K562 (cell line): ENCODE measurements around the gene MUSTN1. TPM values are rescaled to one million over a fixed set of nuclear protein-coding genes. Genes with fewer than 3 reads are reported as not detected.

Experiments used
- ATAC-seq: fragments of 200-7000 bp; cut with Tn5 transposase; 3 replicates; pipeline ENCODE4 v1.9.1; 2020; ENCODE audit warnings: moderate library complexity
- BruUV-seq: library from RNA; stranded (reverse); fragments of 400-500 nt; replicated peaks from 2 replicates; lab custom pipeline; 2021; lab: Mats Ljungman, UMichigan
- CTCF ChIA-PET: fragments of 300-600 bp; formaldehyde crosslinking; extraction: SDS; loops from one replicate; lab custom pipeline; 2021; ENCODE audit warnings: low intra/inter-chr PET ratio; lab: Yijun Ruan, JAX
- POLR2A ChIA-PET: fragments of 300-600, 350-650 bp; sonication (Branson Sonifier 250); formaldehyde crosslinking; extraction: SDS; loops from one replicate; lab custom pipeline; 2021; ENCODE audit warnings: antibody characterized with exemption, inconsistent platforms; lab: Yijun Ruan, JAX
- DNase-seq, 4 experiments: peaks; one replicate each; pipeline versions ENCODE4 v3.0.0 to v3.0.0-alpha.2; 2011 to 2018; ENCODE audit warnings: low spot score in 3 of 4, mixed read lengths in 3 of 4; ENCODE audit errors: extremely low read depth in 1 of 4
- FAIRE-seq: peaks from 2 replicates; lab custom pipeline; 2011; peaks lifted over from hg19 to GRCh38; lab: Jason Lieb, UNC
- H2AFZ ChIP-seq: 2 replicates; pipeline ENCODE4 v1.6.0; 2011; ENCODE audit warnings: low read depth, low read length, control low read depth, inconsistent platforms
- H3K27ac ChIP-seq: fragments of 200-600 bp; 3 replicates; pipeline ENCODE4 v1.8.0; 2011; ENCODE audit warnings: low read depth, mild to moderate bottlenecking, control low read depth, inconsistent platforms, low read length, moderate library complexity, mixed read lengths; ENCODE audit errors: extremely low read depth
- H3K27me3 ChIP-seq, 2 experiments: fragments of 300-600 bp in 1 of 2; 2 replicates in 1 of 2; 3 replicates in 1 of 2; pipeline versions ENCODE4 v1.6.0 to v1.8.0; 2011; ENCODE audit warnings: inconsistent platforms in 2 of 2, low read length in 2 of 2, mild to moderate bottlenecking in 1 of 2, mixed read lengths in 1 of 2, moderate library complexity in 1 of 2; ENCODE audit not compliant: control insufficient read depth in 2 of 2, insufficient read depth in 2 of 2
- H3K36me3 ChIP-seq: fragments of 300-600 bp; 3 replicates; pipeline ENCODE4 v1.8.0; 2011; ENCODE audit warnings: mild to moderate bottlenecking, low read length, inconsistent platforms; ENCODE audit not compliant: control insufficient read depth, insufficient read depth
- H3K4me1 ChIP-seq, 2 experiments: fragments of 200-600 bp in 1 of 2; replicated peaks in 1 of 2; 2 replicates in 1 of 2; 3 replicates in 1 of 2; pipeline versions ENCODE4 v1.5.1 to v1.8.0; 2011; ENCODE audit warnings: inconsistent platforms in 2 of 2, low read length in 2 of 2, mild to moderate bottlenecking in 1 of 2, mixed read lengths in 1 of 2, moderate library complexity in 1 of 2; ENCODE audit not compliant: control insufficient read depth in 2 of 2, insufficient read depth in 2 of 2
- H3K4me2 ChIP-seq: 2 replicates; pipeline ENCODE4 v1.6.1; 2011; ENCODE audit warnings: low read length, control low read depth, inconsistent platforms, mixed read lengths; ENCODE audit not compliant: insufficient read depth
- H3K4me3 ChIP-seq: fragments of 200-600 bp; sonication (generic), shearing (Covaris generic); 2 replicates; pipeline ENCODE4 v1.5.1; 2016; ENCODE audit warnings: control low read depth, inconsistent platforms
- H3K79me2 ChIP-seq: fragments of 200-600 bp; 3 replicates; pipeline ENCODE4 v1.8.0; 2011; ENCODE audit warnings: low read length, inconsistent platforms; ENCODE audit not compliant: control insufficient read depth, insufficient read depth
- H3K9ac ChIP-seq, 2 experiments: 2 replicates each; pipeline versions ENCODE4 v1.6.0 to v1.6.1; 2011; ENCODE audit warnings: low read depth in 2 of 2, low read length in 2 of 2, control low read depth in 1 of 2, inconsistent platforms in 1 of 2, mild to moderate bottlenecking in 1 of 2, mixed read lengths in 1 of 2; ENCODE audit not compliant: insufficient read depth in 1 of 2
- H3K9me1 ChIP-seq: one replicate; pipeline ENCODE4 v1.6.0; 2011; ENCODE audit warnings: inconsistent platforms, mild to moderate bottlenecking, low read length, moderate library complexity; ENCODE audit not compliant: control insufficient read depth, insufficient read depth
- H3K9me3 ChIP-seq: replicated peaks from 2 replicates; pipeline ENCODE4 v1.5.1; 2011; ENCODE audit warnings: low read depth, low read length, inconsistent platforms; ENCODE audit not compliant: control insufficient read depth, insufficient read depth
- H4K20me1 ChIP-seq: replicated peaks from 2 replicates; pipeline ENCODE4 v1.6.1; 2011; ENCODE audit warnings: low read length, inconsistent platforms, mixed read lengths; ENCODE audit not compliant: control insufficient read depth, insufficient read depth
- E2F8 ChIP-seq: fragments of 450-650 bp; IDR thresholded peaks from 2 replicates; pipeline ENCODE4 v1.7.1; 2018; ENCODE audit warnings: mild to moderate bottlenecking, low read depth; ENCODE audit not compliant: partially characterized antibody
- ZNF224 ChIP-seq: sonication (generic); formaldehyde crosslinking; IDR thresholded peaks from 2 replicates; pipeline ENCODE4 v1.8.0; 2022; ENCODE audit warnings: mild to moderate bottlenecking, missing genetic modification reagents
- ZNF592 ChIP-seq: fragments of 450-650 bp; IDR thresholded peaks from 2 replicates; pipeline ENCODE4 v1.6.1; 2017; ENCODE audit warnings: antibody characterized with exemption, mild to moderate bottlenecking
- WGBS: fragments of 100-300 bp; shearing (Covaris generic); methylation state at CpG from one replicate; pipeline ENCODE4 v1.1.6; 2016; ENCODE audit warnings: low coverage, mixed read lengths; ENCODE audit not compliant: insufficient coverage; ENCODE audit errors: missing lambda C conversion rate; 5-methylcytosine and 5-hydroxymethylcytosine counted together
- in situ Hi-C: fragments of 300-500 bp; cut with MboI; formaldehyde crosslinking; loops from 4 replicates; pipeline ENCODE4 v1.15.0; 2018; ENCODE audit warnings: inconsistent platforms, mixed read lengths
- intact Hi-C: fragments of 100-400 bp; cut with micrococcal nuclease; formaldehyde crosslinking; loops from 2 replicates; pipeline ENCODE4 v1.14.2; 2022
- polyA plus RNA-seq, 8 experiments: library from polyadenylated mRNA; depleted of rRNA in 4 of 8; stranded (reverse) in 5 of 8; unstranded in 3 of 8; fragments of >200 nt; fragmentation: Nextera tagmentation in 2 of 8; fragmentation: Illumina TruSeq in 1 of 8; extraction: Ambion mirVana in 2 of 8; extraction: Trizol in 1 of 8; gene quantifications; 2 replicates each; pipeline versions ENCODE4 v1.2.1 to v1.2.3, GENCODE V29; 2011 to 2014; ENCODE audit warnings: inconsistent platforms in 1 of 8, missing spikeins in 1 of 8
- total RNA-seq, 7 experiments: library from RNA; depleted of rRNA in 6 of 7; stranded (reverse); fragments of >200 nt in 6 of 7; fragmentation: Illumina TruSeq in 2 of 7; extraction: Trizol in 2 of 7; gene quantifications; 2 replicates each; pipeline versions ENCODE4 v1.2.1 to v1.2.3, GENCODE V29; 2011 to 2021; ENCODE audit warnings: low replicate concordance in 1 of 7
- TF ChIP-seq, protein P1 (sequence below): fragments of 250-450 bp; sonication (Bioruptor Pico); IDR thresholded peaks from 2 replicates; pipeline ENCODE4 v1.8.0; 2022; ENCODE audit warnings: inconsistent platforms, mild to moderate bottlenecking, moderate library complexity, borderline replicate concordance

The MUSTN1 gene
- total and polyA plus RNA-seq, 9 of the 15 experiments (the other 6 are each of a cell fraction or from before 2014, with no cell fraction given): 0.15 to 0.78 (median 0.44) TPM; not detected in 4

- TF ChIP-seq E2F8: no peak
These were observed 23.3 kb downstream of the MUSTN1 start (continued) for GRCh38 chr3:52811452-52812011.

DNA sequence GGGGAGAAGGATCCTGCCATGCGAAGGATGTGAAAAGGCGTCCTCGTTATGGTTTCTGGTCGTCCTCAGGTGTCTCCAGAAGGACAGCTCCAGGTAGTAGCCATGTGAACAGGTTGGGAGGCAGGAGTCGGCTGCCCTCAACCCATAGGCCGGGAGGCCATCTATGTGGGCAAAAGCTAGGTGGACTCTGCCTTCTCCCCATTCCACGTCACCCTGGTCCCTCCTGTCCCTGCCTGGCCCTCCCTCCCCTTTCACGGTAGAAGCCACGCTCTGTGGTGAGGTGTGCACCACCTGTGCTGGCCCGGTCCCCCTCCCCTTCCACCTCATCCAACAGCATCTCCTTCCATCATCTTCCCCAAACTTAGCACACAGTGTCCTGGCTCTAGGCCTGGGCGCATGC is 23.9 kb downstream of the MUSTN1 start:
- in situ Hi-C loops: no loop called here
- no peak overlapping the region for H3K9ac ChIP-seq
- intact Hi-C loops: no loop called here
- 0% methylated on average over 9 of the region's 11 CpGs for WGBS
- FAIRE-seq (no peak), DNase-seq (no peak), ATAC-seq (no peak)
- H3K4me1 ChIP-seq: no peaks in the 10 kb centered on the region
- no peak overlapping the region for H3K27ac ChIP-seq
- peaks cover 0 to 32% of the 10 kb centered on the region in 2 experiments; a peak in 3 of 5 replicates for H3K27me3 ChIP-seq
- no peaks in the 10 kb centered on the region for H3K36me3 ChIP-seq
- BruUV-seq: no TSS peak
- TF ChIP-seq ZNF592 (no peak), ZNF224 (CRISPR knock-in tag) (no peak)
- TF ChIP-seq, protein P1, sequence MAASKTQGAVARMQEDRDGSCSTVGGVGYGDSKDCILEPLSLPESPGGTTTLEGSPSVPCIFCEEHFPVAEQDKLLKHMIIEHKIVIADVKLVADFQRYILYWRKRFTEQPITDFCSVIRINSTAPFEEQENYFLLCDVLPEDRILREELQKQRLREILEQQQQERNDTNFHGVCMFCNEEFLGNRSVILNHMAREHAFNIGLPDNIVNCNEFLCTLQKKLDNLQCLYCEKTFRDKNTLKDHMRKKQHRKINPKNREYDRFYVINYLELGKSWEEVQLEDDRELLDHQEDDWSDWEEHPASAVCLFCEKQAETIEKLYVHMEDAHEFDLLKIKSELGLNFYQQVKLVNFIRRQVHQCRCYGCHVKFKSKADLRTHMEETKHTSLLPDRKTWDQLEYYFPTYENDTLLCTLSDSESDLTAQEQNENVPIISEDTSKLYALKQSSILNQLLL (CRISPR knock-in tag): no peak
- H3K9me3 ChIP-seq: no peaks in the 10 kb centered on the region
- no peaks in the 10 kb centered on the region for H3K79me2 ChIP-seq
- POLR2A ChIA-PET: interaction anchor here (0.6 kb wide), 1 partner anchor 15 kb away, joined by 3 read pairs; no protein-coding TSS in a partner anchor
- no peak overlapping the region for H3K4me3 ChIP-seq
- no peak overlapping the region for H3K4me2 ChIP-seq
- CTCF ChIA-PET: no interaction called here
- H4K20me1 ChIP-seq: no peaks in the 10 kb centered on the region
- no peaks in the 10 kb centered on the region for H3K9me1 ChIP-seq
- no peak overlapping the region for H2AFZ ChIP-seq
